Peyer's patch (tissue), 4 donors: Measurements from ENCODE around the gene ADAP1. TPM values are rescaled to one million over a fixed set of nuclear protein-coding genes. Genes with fewer than 3 reads are reported as not detected.
A peak's percentile ranks its signal among the peaks of the same experiment; 100 is the strongest.

Experiments
- DNase-seq, 3 donors: peaks; one replicate each; pipeline ENCODE4 v3.0.0-alpha.2; 2017 to 2019
- H3K27ac ChIP-seq, 4 donors: fragments of 200-600 bp; sonication (generic); one replicate each; pipeline ENCODE4 v1.5.1; 2016 to 2019
- H3K27me3 ChIP-seq, 2 donors: fragments of 200-600 bp; sonication (generic); one replicate each; pipeline ENCODE4 v1.5.1; 2019
- H3K36me3 ChIP-seq, 3 donors: fragments of 200-600 bp; sonication (generic); one replicate each; pipeline ENCODE4 v1.5.1; 2016 to 2019
- H3K4me1 ChIP-seq, 4 donors: fragments of 200-600 bp; sonication (generic); one replicate each; pipeline ENCODE4 v1.5.1; 2016 to 2019
- H3K4me3 ChIP-seq, 4 donors: fragments of 200-600 bp; sonication (generic); 1 replicate in 3 of 4; 2 replicates in 1 of 4; pipeline ENCODE4 v1.5.1; 2016 to 2019; ENCODE audit warnings: mild to moderate bottlenecking in 1 of 4
- H3K9me3 ChIP-seq, 4 donors: fragments of 200-600 bp; sonication (generic); one replicate each; pipeline ENCODE4 v1.5.1; 2016 to 2019; ENCODE audit warnings: mild to moderate bottlenecking in 1 of 4
- CTCF ChIP-seq, 6 experiments: fragments of 450-650 bp in 4 of 6; fragments of 200-600 bp in 2 of 6; sonication (generic) in 1 of 6; IDR thresholded peaks; one replicate each; pipeline ENCODE4 v1.5.1; 2017 to 2019; ENCODE audit warnings: antibody characterized with exemption in 6 of 6, mild to moderate bottlenecking in 3 of 6, moderate library complexity in 1 of 6
- POLR2A ChIP-seq, 2 donors: fragments of 450-650 bp; IDR thresholded peaks; one replicate each; pipeline ENCODE4 v1.5.1; 2017; ENCODE audit warnings: antibody characterized with exemption in 2 of 2, mild to moderate bottlenecking in 2 of 2, moderate library complexity in 2 of 2
- total RNA-seq, 4 donors: library from RNA; depleted of rRNA; stranded (reverse); fragments of >200 nt; gene quantifications; one replicate each; pipeline ENCODE4 v1.1.0, GENCODE V29; 2016

The ADAP1 gene
- total RNA-seq, 4 donors from 2014 or later: 102 to 146 (median 133) TPM

GRCh38 chr7:867406-868188 lies 86.9 kb downstream of the ADAP1 start:
- H3K27me3 ChIP-seq: no peaks in the 10 kb centered on the region
- no peak for TF ChIP-seq CTCF (IDR thresholded peaks at IDR 0.05)
- H3K27ac ChIP-seq: peak overlapping the region; percentile 17 to 75 (median 55)
- H3K9me3 ChIP-seq: no peaks in the 10 kb centered on the region
- H3K4me1 ChIP-seq: peaks cover 0 to 16% (median 0%) of the 10 kb centered on the region in 4 donors
- DNase-seq: peak in 2 of 3 donors; percentile 68
- peaks cover 0 to 84% (median 0%) of the 10 kb centered on the region in 3 donors for H3K36me3 ChIP-seq
- H3K4me3 ChIP-seq: no peak overlapping the region

DNA sequence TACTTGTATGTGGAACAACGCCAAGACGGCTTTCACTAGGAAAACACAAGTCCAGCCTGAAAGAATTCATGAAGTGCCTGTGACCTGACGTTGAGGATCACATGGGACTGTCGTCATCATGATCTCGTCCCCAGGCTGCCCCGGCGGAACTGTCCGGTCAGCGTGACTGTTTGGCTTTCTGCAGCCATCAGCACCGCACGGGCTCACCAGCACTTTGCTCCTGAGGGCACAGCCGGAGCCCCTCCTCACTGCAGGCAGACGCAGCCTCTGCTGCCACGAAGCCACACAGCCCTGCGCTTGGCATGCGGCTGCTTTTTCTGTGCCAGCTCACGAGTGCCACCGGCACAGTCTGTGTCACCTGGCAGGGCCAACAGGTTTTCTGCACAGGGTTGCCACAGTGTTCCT lies 87.5 kb downstream of the ADAP1 start:
- H3K36me3 ChIP-seq: peaks cover 0 to 84% (median 0%) of the 10 kb centered on the region in 3 donors
- H3K9me3 ChIP-seq: no peaks in the 10 kb centered on the region
- TF ChIP-seq POLR2A (IDR thresholded peaks at IDR 0.05): no peak
- TF ChIP-seq CTCF (IDR thresholded peaks at IDR 0.05): no peak
- peaks cover 0 to 16% (median 0%) of the 10 kb centered on the region in 4 donors for H3K4me1 ChIP-seq
- H3K27me3 ChIP-seq: no peaks in the 10 kb centered on the region
- peak overlapping the region; percentile 17 to 75 (median 55) for H3K27ac ChIP-seq
- H3K4me3 ChIP-seq: no peak overlapping the region
- DNase-seq: peak in 1 of 3 donors; percentile 71

DNA sequence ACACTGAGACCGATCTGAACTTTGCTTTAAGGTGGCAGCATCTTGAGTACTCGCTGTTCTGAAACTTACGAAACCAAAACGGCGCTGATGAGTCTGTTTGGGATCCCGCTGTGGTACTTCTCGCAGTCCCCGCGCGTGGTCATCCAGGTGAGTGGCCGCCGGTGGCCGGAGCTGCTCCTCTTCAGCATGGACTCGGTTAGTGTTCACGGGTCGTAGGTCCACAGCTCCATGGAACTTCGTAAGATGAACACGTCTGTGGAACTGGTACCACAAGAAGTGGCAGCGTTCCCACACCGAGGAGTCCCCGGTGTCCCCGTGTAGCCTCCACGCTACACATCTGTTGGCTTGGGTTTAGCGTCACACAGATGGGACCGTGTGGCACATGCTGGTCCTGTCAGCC lies 88.6 kb downstream of the ADAP1 start:
- Histone ChIP-seq H3K9me3 (no peaks in the 10 kb centered on the region), H3K4me3 (no peak overlapping the region), H3K27ac (peak overlapping the region in 2 of 4 donors; percentile 65 to 75), H3K4me1 (peaks cover 0 to 16% (median 1%) of the 10 kb centered on the region in 4 donors), H3K36me3 (peaks cover 0 to 84% (median 0%) of the 10 kb centered on the region in 3 donors), H3K27me3 (no peaks in the 10 kb centered on the region)
- no peak for DNase-seq
- TF ChIP-seq POLR2A (IDR thresholded peaks at IDR 0.05) (no peak), CTCF (IDR thresholded peaks at IDR 0.05) (no peak)

- TF ChIP-seq CTCF (IDR thresholded peaks at IDR 0.05) (no peak), POLR2A (IDR thresholded peaks at IDR 0.05) (no peak)
- H3K36me3 ChIP-seq: peaks cover 0 to 90% (median 0%) of the 10 kb centered on the region in 3 donors
- no peaks in the 10 kb centered on the region for H3K9me3 ChIP-seq
- no peaks in the 10 kb centered on the region for H3K27me3 ChIP-seq
- H3K4me3 ChIP-seq: no peak overlapping the region
- no peak for DNase-seq
- H3K27ac ChIP-seq: no peak overlapping the region
- peaks cover 0 to 14% (median 1%) of the 10 kb centered on the region in 4 donors for H3K4me1 ChIP-seq
Observed at GRCh38 chr7:863106-863505, 91.4 kb downstream of the ADAP1 start.

GRCh38 chr7:862157-862556 lies 92.3 kb downstream of the ADAP1 start:
- peaks cover 0 to 90% (median 0%) of the 10 kb centered on the region in 3 donors for H3K36me3 ChIP-seq
- no peak overlapping the region for H3K4me3 ChIP-seq
- no peak for DNase-seq
- no peak overlapping the region for H3K27ac ChIP-seq
- H3K4me1 ChIP-seq: peaks cover 0 to 5% (median 1%) of the 10 kb centered on the region in 4 donors
- H3K9me3 ChIP-seq: no peaks in the 10 kb centered on the region
- no peak for TF ChIP-seq CTCF (IDR thresholded peaks at IDR 0.05)
- no peak for TF ChIP-seq POLR2A (IDR thresholded peaks at IDR 0.05)
- no peaks in the 10 kb centered on the region for H3K27me3 ChIP-seq
